Endothelial cell (in vitro differentiated cells): ENCODE measurements around the gene ORMDL3. TPM values are rescaled to one million over a fixed set of nuclear protein-coding genes. Genes with fewer than 3 reads are reported as not detected.

Source experiments
- DNase-seq: peaks from one replicate; pipeline ENCODE4 v3.0.0; 2021; ENCODE audit warnings: low spot score
- H3K27ac Mint-ChIP-seq: one replicate; pipeline ENCODE4 v1.8.0; 2021; ENCODE audit warnings: mixed read lengths, inconsistent platforms; ENCODE audit not compliant: unreplicated experiment
- H3K27me3 Mint-ChIP-seq: one replicate; pipeline ENCODE4 v1.8.0; 2021; ENCODE audit warnings: mild to moderate bottlenecking, moderate library complexity, mixed read lengths, inconsistent platforms; ENCODE audit not compliant: unreplicated experiment
- H3K36me3 Mint-ChIP-seq: one replicate; pipeline ENCODE4 v1.8.0; 2021; ENCODE audit warnings: mild to moderate bottlenecking, low read depth, mixed read lengths, inconsistent platforms; ENCODE audit not compliant: unreplicated experiment
- H3K4me1 Mint-ChIP-seq: one replicate; pipeline ENCODE4 v1.8.0; 2021; ENCODE audit warnings: mild to moderate bottlenecking, mixed read lengths, inconsistent platforms; ENCODE audit not compliant: unreplicated experiment
- H3K4me3 Mint-ChIP-seq: one replicate; pipeline ENCODE4 v1.8.0; 2021; ENCODE audit warnings: mild to moderate bottlenecking, mixed read lengths, inconsistent platforms; ENCODE audit not compliant: unreplicated experiment
- H3K9me3 Mint-ChIP-seq: one replicate; pipeline ENCODE4 v1.8.0; 2021; ENCODE audit warnings: mixed read lengths, inconsistent platforms; ENCODE audit not compliant: unreplicated experiment
- CTCF ChIP-seq: fragments of 200-600 bp; sonication (generic); IDR thresholded peaks from one replicate; pipeline ENCODE4 v1.5.0; 2021; ENCODE audit warnings: antibody characterized with exemption; ENCODE audit not compliant: unreplicated experiment
- total RNA-seq: library from RNA; stranded (reverse); fragmentation: NEBNext Ultra II Directional; extraction: Animal tissue kit (Norgen Biotek cat#: 25700); gene quantifications from one replicate; pipeline ENCODE4 v1.2.1, GENCODE V29; 2021; ENCODE audit not compliant: unreplicated experiment

Gene ORMDL3
- total RNA-seq, 1 donor from 2014 or later: 49.3 TPM

- H3K36me3 Mint-ChIP-seq: peaks cover 4% of the 10 kb centered on the region
- no peaks in the 10 kb centered on the region for H3K9me3 Mint-ChIP-seq
- no peak overlapping the region for H3K27ac Mint-ChIP-seq
- peaks cover 17% of the 10 kb centered on the region for H3K4me1 Mint-ChIP-seq
- TF ChIP-seq CTCF: no peak
- peaks cover 5% of the 10 kb centered on the region for H3K27me3 Mint-ChIP-seq
- no peak for DNase-seq
- H3K4me3 Mint-ChIP-seq: no peak overlapping the region
Measured at GRCh38 chr17:39943702-39944392, 16.4 kb upstream of the ORMDL3 start.

- no peak for DNase-seq
- Mint-ChIP-seq H3K4me1 (peaks cover 12% of the 10 kb centered on the region), H3K27ac (no peak overlapping the region), H3K36me3 (peaks cover 4% of the 10 kb centered on the region), H3K4me3 (no peak overlapping the region), H3K27me3 (peaks cover 3% of the 10 kb centered on the region), H3K9me3 (no peaks in the 10 kb centered on the region)
- no peak for TF ChIP-seq CTCF
Measured at GRCh38 chr17:39939588-39940419, 12.4 kb upstream of the ORMDL3 start.

- Mint-ChIP-seq H3K4me1 (peaks cover 17% of the 10 kb centered on the region), H3K36me3 (peaks cover 4% of the 10 kb centered on the region), H3K27me3 (peaks cover 3% of the 10 kb centered on the region), H3K9me3 (no peaks in the 10 kb centered on the region), H3K27ac (no peak overlapping the region), H3K4me3 (no peak overlapping the region)
- TF ChIP-seq CTCF: no peak
- no peak for DNase-seq
Measured at GRCh38 chr17:39939106-39939505, 11.7 kb upstream of the ORMDL3 start.

GRCh38 chr17:39938140-39938869 is 10.9 kb upstream of the ORMDL3 start:
- TF ChIP-seq CTCF: no peak
- Mint-ChIP-seq H3K36me3 (peaks cover 4% of the 10 kb centered on the region), H3K27ac (no peak overlapping the region), H3K4me1 (peaks cover 23% of the 10 kb centered on the region), H3K4me3 (no peak overlapping the region), H3K27me3 (peaks cover 3% of the 10 kb centered on the region), H3K9me3 (no peaks in the 10 kb centered on the region)
- no peak for DNase-seq
